ENCODE results near the gene VPS45. TPM values are rescaled to one million over a fixed set of nuclear protein-coding genes. Genes with fewer than 3 reads are reported as not detected.
"Not testable (repeated sequence)": the region's sequence is repeated elsewhere in the genome, so short reads cannot be mapped to it uniquely, and the experiment has no call there.

VPS45 gene
- total and polyA plus RNA-seq, 5 experiments from 2014 or later = 21.8 to 39.8 (median 29.9) TPM

DNA sequence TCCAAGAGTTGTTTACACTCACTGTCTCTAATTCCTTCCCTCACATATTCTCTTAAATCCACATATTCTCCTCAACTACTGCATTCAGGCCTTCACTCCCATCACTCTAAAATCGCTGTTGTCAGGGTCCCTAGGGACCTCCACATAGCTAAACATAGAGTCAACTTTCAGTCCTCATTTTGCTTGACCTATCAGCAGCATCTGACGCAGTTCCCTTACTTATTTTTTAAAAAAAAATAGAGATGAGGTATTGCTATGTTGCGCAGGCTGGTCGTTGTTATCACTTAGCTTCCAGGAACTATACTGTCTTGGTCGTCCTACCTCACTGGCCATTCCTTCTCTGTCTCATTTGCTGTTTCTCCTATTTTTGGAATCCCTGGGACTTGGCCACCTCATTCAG lies 70.5 kb downstream of the VPS45 start:
- DNase-seq (no peak), ATAC-seq (no peak)
- H3K27ac Mint-ChIP-seq = no peak overlapping the region
- peaks cover 0 to 9% (median 2%) of the 10 kb centered on the region in 3 donors for H3K36me3 Mint-ChIP-seq
- POLR2A ChIA-PET = no interaction called here
- no peaks in the 10 kb centered on the region for H3K9me3 Mint-ChIP-seq
- H3K4me1 Mint-ChIP-seq = peaks cover 0 to 3% (median 1%) of the 10 kb centered on the region in 4 donors
- H3K27me3 Mint-ChIP-seq = no peaks in the 10 kb centered on the region
- no peak overlapping the region for H3K4me3 Mint-ChIP-seq

DNA sequence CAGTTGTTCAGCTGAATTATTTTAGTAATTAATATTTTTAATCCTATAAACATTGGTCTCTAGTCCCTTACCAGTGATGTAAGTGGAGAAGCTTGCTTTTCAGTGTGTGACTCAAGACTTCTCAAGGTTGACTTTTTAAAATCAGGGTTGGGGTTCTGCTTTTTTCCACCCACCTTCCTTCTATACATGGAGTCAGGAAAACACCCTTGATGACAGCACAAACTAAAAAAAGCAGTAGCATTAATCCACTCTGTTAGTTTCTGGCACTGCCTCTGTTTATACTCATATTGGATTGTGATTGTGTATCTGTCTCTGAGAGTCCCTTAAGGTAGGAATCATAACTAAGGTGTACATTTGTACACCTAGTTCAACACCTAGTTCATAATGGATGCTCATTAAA lies 73.9 kb downstream of the VPS45 start:
- POLR2A ChIA-PET = interaction anchor here (1.4 kb wide), 1 partner anchor 8 kb away, joined by 3 read pairs; the partner anchor contains the start of gene PLEKHO1
- H3K27me3 Mint-ChIP-seq = no peaks in the 10 kb centered on the region
- DNase-seq = no peak
- peak overlapping the region in 1 of 10 donors; percentile 23 for H3K27ac Mint-ChIP-seq
- H3K4me3 Mint-ChIP-seq = no peak overlapping the region
- ATAC-seq = no peak
- peaks cover 6 to 15% (median 14%) of the 10 kb centered on the region in 4 donors for H3K4me1 Mint-ChIP-seq
- no peaks in the 10 kb centered on the region for H3K9me3 Mint-ChIP-seq
- peaks cover 0 to 4% (median 2%) of the 10 kb centered on the region in 3 donors for H3K36me3 Mint-ChIP-seq

DNA sequence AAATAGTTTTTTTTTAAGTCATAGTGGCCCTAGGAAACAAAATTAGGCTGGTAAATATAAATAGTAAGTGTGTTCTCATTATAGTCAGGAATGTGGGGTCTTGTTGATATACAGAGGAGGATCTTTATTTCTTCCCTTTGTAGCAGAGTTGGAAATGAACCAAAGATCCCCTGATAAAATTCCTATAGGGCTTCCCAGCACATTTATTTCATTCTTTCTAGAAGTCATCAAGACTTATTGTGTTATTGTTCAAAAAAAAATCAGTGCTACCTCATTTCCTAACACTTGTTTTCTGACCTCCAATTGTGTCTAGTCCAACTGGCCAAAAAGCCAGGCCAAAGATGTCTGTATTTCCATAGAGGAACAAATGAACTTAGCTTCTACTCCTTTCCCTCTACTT lies 74.5 kb downstream of the VPS45 start:
- Mint-ChIP-seq H3K4me3 (no peak overlapping the region), H3K27ac (no peak overlapping the region), H3K36me3 (peaks cover 0 to 3% (median 2%) of the 10 kb centered on the region in 3 donors), H3K9me3 (no peaks in the 10 kb centered on the region), H3K27me3 (no peaks in the 10 kb centered on the region), H3K4me1 (peaks cover 13 to 22% (median 20%) of the 10 kb centered on the region in 4 donors)
- POLR2A ChIA-PET = no interaction called here
- no peak for DNase-seq
- ATAC-seq = no peak

DNA sequence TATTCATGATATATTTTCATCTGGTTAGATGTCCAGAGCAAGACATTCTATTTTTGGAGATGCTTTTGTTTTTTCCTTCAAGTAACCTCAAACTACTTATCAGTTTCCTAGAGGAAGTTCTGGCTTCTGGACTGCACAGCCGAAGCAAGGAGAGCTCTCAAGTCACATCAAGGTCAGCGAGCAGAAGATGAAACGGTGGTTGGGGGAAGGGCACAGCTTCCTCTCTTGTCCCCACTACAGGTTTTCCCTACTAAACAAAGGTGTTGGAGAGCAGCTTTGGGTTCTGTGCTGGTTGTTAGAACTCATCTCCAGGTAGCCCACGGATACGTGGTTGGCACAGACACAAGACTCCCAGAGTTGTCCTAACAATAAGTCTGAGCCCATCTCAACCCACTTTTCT lies 77.0 kb downstream of the VPS45 start:
- DNase-seq (no peak), ATAC-seq (no peak)
- Mint-ChIP-seq H3K4me3 (peak overlapping the region in 2 of 10 donors; percentile 9 to 23), H3K27me3 (no peaks in the 10 kb centered on the region), H3K9me3 (no peaks in the 10 kb centered on the region), H3K4me1 (peaks cover 23 to 45% (median 41%) of the 10 kb centered on the region in 4 donors), H3K27ac (peak overlapping the region in 5 of 10 donors; percentile 4 to 70 (median 55)), H3K36me3 (peaks cover 0 to 2% (median 0%) of the 10 kb centered on the region in 3 donors)
- POLR2A ChIA-PET = no interaction called here

DNA sequence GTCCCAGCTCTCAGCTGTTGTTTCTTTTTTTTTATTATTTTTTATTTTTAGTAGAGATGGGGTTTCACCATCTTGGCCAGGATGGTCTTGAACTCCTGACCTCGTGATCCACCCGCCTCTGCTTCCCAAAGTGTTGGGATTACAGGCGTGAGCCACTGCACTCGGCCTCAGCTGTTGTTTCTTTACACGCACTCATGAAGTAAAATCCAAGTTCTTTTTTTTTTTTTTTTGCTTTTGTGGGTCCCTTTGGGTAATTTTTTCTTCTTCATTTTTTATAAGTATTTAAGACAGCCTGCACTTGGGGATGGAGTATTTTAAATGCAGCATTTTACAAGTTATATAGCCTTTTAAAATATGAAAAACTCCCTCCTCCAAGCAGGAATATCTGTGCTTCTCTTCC lies 78.4 kb downstream of the VPS45 start:
- DNase-seq, H3K36me3 Mint-ChIP-seq, H3K4me3 Mint-ChIP-seq, H3K27me3 Mint-ChIP-seq, H3K9me3 Mint-ChIP-seq, ATAC-seq: not testable (repeated sequence)
- POLR2A ChIA-PET = interaction anchor here (0.6 to 0.9 kb wide), 3 partner anchors 21 to 89 kb away, joined by 3 to 6 read pairs (median 4); no protein-coding TSS in a partner anchor
- Mint-ChIP-seq H3K4me1 (peaks cover 24 to 48% (median 42%) of the 10 kb centered on the region in 4 donors), H3K27ac (peak overlapping the region in 2 of 10 donors; percentile 18 to 93)

DNA sequence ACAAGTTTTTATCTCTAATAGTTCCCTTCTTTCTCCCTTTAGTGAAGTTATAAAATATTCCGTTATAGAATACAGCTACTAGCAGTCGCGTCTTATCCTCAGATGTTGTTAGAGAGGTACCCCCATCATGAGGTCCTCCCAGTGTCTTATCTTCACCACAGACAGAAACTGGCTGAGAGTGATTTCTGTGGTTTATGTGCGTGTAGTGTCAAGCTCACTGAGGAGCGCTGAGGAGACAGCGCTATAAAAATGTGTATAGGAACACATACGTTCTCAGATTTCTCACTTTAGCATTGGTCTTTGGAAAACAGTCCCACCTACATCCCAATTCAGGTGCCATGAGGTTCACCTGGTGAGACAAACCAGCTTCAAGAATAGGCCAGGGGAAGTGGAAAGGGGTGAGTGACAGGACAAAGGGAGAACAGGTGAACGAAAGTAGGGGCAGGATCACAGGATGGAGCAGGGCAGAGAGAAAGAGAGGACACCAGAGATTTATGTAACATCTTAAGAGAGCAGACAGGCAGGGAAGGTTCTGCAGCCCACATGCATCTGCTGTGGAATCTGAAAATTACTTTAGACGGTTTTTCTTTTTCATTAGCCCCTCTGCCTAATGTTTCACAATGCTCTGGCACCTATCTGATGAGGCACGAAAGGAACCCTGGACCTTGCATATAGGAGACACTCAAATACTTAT lies 79.4 kb downstream of the VPS45 start:
- H3K4me1 Mint-ChIP-seq = peaks cover 33 to 58% (median 52%) of the 10 kb centered on the region in 4 donors
- POLR2A ChIA-PET = interaction anchor here (0.6 to 0.8 kb wide), 3 partner anchors 13 to 87 kb away, joined by 3 to 4 read pairs (median 4); no protein-coding TSS in a partner anchor
- H3K36me3 Mint-ChIP-seq = no peaks in the 10 kb centered on the region
- peak in 3 of 10 donors; percentile 10 to 51 (median 39) for DNase-seq
- H3K9me3 Mint-ChIP-seq = no peaks in the 10 kb centered on the region
- no peaks in the 10 kb centered on the region for H3K27me3 Mint-ChIP-seq
- peak; percentile 15 to 27 for ATAC-seq
- peak overlapping the region in 9 of 10 donors; percentile 10 to 93 (median 76) for H3K27ac Mint-ChIP-seq
- peak overlapping the region in 9 of 10 donors; percentile 38 to 76 (median 58) for H3K4me3 Mint-ChIP-seq

DNA sequence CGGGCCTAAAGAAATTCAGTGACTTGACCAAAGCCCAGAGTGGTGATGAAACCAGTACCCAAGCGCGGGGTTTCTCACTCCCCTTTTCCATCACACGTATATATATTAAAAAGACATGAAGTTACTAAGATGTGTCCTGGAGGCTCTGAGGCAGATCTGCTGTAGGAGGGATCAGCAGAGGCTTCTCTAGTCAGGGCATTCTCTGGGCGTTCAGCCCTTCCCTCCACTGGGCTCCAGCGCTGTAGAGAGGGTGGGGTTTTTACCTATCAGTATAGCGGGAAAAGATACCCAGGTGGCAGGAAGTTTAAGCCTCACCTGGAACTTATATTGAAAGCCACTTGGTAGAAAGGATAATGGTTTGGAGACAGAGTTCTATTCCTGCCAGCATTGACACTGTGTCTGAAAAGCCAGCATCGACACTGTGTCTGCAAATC lies 81.3 kb downstream of the VPS45 start:
- no peak for DNase-seq
- POLR2A ChIA-PET = interaction anchor here (1.3 to 4.1 kb wide), 5 partner anchors 8 to 74 kb away, joined by 3 to 87 read pairs (median 11); no protein-coding TSS in a partner anchor
- no peak for ATAC-seq
- H3K27me3 Mint-ChIP-seq = no peaks in the 10 kb centered on the region
- H3K4me3 Mint-ChIP-seq = peak overlapping the region; percentile 83 to 98 (median 92)
- peaks cover 0 to 13% (median 5%) of the 10 kb centered on the region in 3 donors for H3K36me3 Mint-ChIP-seq
- H3K4me1 Mint-ChIP-seq = peaks cover 41 to 72% (median 65%) of the 10 kb centered on the region in 4 donors
- peak overlapping the region; percentile 63 to 97 (median 94) for H3K27ac Mint-ChIP-seq
- H3K9me3 Mint-ChIP-seq = no peaks in the 10 kb centered on the region

DNA sequence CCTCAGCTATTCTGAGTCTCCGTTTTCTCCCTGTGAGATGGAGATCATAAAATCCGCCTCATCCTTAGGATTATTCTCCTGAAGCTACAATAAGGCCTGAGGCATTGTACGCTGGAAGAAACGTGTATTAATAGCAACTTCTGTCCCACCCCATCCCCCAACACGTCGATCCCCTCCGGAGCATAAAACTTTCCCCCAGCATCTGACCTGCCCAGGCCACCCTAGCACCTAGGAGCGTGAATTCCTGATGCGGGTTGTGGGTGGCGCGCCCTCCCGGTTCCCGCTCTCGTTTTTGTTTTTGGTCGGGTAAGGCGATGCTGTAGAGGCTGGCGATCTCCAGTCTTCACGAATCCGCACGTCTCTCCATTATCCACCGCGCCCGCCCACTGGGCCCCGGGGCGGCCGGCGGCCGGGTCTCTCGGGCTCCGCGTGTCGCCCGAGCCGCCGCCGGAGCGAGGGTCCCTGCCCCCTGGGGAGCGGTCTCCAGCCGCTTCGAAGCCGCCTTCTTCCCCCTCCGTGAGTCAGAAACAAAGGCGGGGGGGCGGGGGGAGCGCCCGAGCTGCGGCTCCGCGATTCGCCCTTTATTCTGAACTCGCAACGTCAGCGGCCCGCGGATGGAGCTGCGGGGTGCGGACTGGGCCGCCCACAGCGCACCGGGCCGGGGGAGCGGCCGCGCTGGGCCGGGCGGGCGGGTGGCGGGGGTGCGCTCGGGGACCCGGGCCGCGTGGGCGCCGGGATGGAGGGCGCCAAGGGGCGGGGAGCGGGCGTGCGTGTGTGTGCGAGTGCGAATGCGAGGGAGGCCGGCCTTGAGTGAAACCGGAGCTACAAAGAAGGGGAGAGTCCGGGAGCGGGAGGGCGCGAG lies 81.9 kb downstream of the VPS45 start, which contains the start of gene PLEKHO1:
Gene PLEKHO1 (plus strand): TSS at position 646 of the 862 bp plus-strand sequence. CDS start 342 bp downstream, outside the sequence.
- POLR2A ChIA-PET = interaction anchor here (0.6 to 4.1 kb wide), 23 partner anchors 9 to 262 kb away, joined by 3 to 87 read pairs (median 4); partner anchors contain the start of genes ANP32E, APH1A, BOLA1 and RPRD2
- Mint-ChIP-seq H3K9me3 (no peaks in the 10 kb centered on the region), H3K27ac (peak within 1 kb of the TSS; percentile 92 to 99 (median 97)), H3K27me3 (no peaks in the 10 kb centered on the region), H3K36me3 (peaks cover 0 to 20% (median 10%) of the 10 kb centered on the region in 3 donors), H3K4me1 (peaks cover 46 to 73% (median 69%) of the 10 kb centered on the region in 4 donors), H3K4me3 (peak within 1 kb of the TSS; percentile 91 to 98 (median 94))
- DNase-seq (peak; percentile 55 to 91 (median 69)), ATAC-seq (peak; percentile 56 to 74)

DNA sequence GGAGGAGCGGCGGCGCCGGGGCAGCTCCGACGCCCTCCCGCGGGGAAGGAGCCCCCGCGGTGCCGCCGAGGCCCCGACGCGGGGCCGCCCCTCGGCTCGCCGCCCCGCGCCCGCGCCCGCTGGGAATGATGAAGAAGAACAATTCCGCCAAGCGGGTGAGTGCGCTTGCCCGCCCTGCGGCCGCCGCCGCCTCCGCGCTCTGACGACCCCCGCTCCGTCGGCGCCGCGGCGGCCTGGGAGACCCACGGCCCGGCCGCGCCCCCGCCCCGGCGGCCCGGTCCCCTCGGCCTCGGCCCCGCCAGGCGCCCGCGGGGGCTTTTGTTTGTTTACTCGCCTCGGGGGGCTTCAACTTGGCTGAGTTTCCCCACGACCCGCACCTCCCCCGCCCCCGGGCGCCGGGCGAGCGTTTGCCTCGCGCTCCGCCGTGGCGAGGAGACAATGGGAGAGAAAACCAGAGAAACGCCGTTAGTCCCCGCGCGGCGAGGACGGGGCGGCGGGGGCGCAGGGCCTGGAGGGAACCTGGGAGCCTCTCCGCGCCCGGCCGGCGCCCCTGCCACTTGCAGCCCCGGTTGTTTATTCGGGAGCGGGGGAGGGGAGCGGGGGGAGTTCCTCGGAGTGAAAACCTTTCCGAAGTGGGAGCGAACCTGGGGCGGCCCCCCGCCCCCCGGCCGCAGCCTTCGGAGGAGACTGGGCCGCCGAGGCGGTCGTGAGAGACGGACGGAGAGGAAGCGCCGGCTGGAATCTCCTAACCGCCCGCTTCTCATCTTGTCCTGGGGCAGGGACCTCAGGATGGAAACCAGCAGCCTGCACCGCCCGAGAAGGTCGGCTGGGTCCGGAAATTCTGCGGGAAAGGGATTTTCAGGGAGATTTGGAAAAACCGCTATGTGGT lies 82.8 kb downstream of the VPS45 start:
- no peaks in the 10 kb centered on the region for H3K9me3 Mint-ChIP-seq
- peak overlapping the region; percentile 92 to 99 (median 97) for H3K27ac Mint-ChIP-seq
- H3K27me3 Mint-ChIP-seq = no peaks in the 10 kb centered on the region
- peak overlapping the region; percentile 91 to 98 (median 94) for H3K4me3 Mint-ChIP-seq
- ATAC-seq = no peak
- peak in 5 of 10 donors; percentile 20 to 60 (median 30) for DNase-seq
- peaks cover 0 to 29% (median 14%) of the 10 kb centered on the region in 3 donors for H3K36me3 Mint-ChIP-seq
- peaks cover 49 to 73% (median 68%) of the 10 kb centered on the region in 4 donors for H3K4me1 Mint-ChIP-seq
- POLR2A ChIA-PET = interaction anchor here (0.6 to 4.1 kb wide), 25 partner anchors 10 to 263 kb away, joined by 3 to 87 read pairs (median 4); partner anchors contain the start of genes ANP32E, APH1A, BOLA1 and RPRD2

DNA sequence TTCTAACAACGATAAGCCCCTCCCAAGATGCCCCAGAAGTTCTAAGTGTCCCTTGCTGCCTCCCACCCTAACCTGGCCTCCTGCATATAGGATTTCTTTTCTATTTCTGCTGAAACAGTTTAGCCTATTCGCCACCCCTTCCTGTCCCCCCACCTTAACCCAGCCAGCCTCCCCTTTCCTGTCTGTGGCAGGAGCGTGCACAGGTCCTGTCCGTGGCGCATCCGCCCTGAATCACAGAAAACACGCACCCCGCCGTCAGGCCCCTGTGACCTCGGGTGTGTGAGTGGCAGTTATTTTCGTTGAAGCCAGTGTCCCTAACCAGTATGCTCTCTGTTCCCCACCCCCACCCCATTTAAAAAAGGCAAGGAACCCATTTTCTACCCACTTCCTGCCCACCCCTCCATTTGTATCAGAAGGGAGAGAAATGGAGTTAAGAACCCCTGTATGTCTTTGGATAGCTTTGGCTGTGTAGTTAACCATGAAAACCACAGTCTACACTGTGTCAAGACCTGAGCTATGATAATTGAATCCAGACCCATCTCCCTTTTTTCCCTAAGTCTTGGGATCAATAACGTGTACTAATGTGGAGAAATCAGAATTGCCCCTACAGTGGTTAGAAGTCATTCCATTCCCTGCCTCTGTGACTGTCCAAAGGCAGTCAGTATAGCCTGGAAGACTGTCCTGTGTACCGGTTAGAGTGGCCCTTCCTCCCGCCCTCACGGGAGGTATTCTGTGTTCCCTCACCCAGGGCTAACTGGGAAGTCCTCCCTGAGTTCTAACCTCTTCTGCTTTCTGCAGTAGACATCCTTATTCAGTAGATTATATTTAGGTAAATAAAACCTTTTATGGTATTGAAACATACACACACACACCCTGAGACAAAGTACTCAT lies 84.0 kb downstream of the VPS45 start:
- Mint-ChIP-seq H3K27me3 (no peaks in the 10 kb centered on the region), H3K4me3 (peak overlapping the region; percentile 85 to 98 (median 94)), H3K4me1 (peaks cover 54 to 79% (median 69%) of the 10 kb centered on the region in 4 donors), H3K36me3 (peaks cover 0 to 40% (median 14%) of the 10 kb centered on the region in 3 donors), H3K9me3 (no peaks in the 10 kb centered on the region), H3K27ac (peak overlapping the region; percentile 92 to 99 (median 96))
- DNase-seq (peak; percentile 31 to 88 (median 72)), ATAC-seq (peak; percentile 51 to 72)
- POLR2A ChIA-PET = interaction anchor here (0.6 to 4.1 kb wide), 14 partner anchors 11 to 1211 kb away, joined by 3 to 87 read pairs (median 6); partner anchors contain the start of genes RPRD2 and VPS45

Data from naive thymus-derived CD8-positive, alpha-beta T cell (primary cell).